Measurements from ENCODE around the gene IRX6. TPM values are rescaled to one million over a fixed set of nuclear protein-coding genes. Genes with fewer than 3 reads are reported as not detected.

Gene IRX6
- total RNA-seq, 1 donor from 2014 or later: 0.49 TPM

DNA sequence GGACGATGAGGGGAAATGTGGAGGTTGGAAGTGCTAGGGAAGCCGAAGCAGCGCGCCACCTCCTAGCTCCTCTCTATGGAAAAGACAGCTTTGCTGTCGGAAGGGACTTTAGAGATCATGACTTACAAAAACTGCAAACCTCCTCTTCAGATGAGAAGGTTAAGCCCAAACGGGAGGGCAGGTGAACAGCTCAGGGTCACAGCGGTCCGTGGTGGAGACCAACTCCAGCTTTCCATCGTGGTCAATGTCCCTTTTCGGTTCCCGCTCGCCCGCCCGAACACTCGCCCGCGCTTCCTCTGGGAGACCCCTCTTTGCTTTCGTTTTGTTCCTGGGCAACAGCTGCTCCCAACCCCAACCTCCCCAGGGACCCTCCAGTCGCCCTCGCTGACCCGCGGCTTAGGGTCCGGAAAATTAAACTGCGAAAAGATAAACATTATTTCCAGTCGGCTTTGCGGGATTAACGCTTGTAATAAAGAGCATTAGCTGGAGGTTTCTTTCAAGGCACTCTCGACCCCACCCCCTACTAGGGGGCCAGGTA is 7.7 kb downstream of the IRX6 start:
- no peaks in the 10 kb centered on the region for H3K36me3 ChIP-seq
- no peak for DNase-seq (ENCODE audit: extremely low spot score in 2 of 2)
- TF ChIP-seq, protein P1, sequence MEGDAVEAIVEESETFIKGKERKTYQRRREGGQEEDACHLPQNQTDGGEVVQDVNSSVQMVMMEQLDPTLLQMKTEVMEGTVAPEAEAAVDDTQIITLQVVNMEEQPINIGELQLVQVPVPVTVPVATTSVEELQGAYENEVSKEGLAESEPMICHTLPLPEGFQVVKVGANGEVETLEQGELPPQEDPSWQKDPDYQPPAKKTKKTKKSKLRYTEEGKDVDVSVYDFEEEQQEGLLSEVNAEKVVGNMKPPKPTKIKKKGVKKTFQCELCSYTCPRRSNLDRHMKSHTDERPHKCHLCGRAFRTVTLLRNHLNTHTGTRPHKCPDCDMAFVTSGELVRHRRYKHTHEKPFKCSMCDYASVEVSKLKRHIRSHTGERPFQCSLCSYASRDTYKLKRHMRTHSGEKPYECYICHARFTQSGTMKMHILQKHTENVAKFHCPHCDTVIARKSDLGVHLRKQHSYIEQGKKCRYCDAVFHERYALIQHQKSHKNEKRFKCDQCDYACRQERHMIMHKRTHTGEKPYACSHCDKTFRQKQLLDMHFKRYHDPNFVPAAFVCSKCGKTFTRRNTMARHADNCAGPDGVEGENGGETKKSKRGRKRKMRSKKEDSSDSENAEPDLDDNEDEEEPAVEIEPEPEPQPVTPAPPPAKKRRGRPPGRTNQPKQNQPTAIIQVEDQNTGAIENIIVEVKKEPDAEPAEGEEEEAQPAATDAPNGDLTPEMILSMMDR (IDR thresholded peaks at IDR 0.05): no peak
- no peak for TF ChIP-seq POLR2AphosphoS5 (IDR thresholded peaks at IDR 0.05; ENCODE audit: insufficient read depth in 1 of 2, low read depth in 1 of 2)
- TF ChIP-seq POLR2A (IDR thresholded peaks at IDR 0.05): no peak
- H3K4me3 ChIP-seq: no peak overlapping the region
- no peaks in the 10 kb centered on the region for H3K4me1 ChIP-seq
- intact Hi-C loops (cut with DNase I): no loop called here
- H3K9me3 ChIP-seq: no peaks in the 10 kb centered on the region
- H3K27me3 ChIP-seq: no peaks in the 10 kb centered on the region
- no peak overlapping the region for H3K27ac ChIP-seq

DNA sequence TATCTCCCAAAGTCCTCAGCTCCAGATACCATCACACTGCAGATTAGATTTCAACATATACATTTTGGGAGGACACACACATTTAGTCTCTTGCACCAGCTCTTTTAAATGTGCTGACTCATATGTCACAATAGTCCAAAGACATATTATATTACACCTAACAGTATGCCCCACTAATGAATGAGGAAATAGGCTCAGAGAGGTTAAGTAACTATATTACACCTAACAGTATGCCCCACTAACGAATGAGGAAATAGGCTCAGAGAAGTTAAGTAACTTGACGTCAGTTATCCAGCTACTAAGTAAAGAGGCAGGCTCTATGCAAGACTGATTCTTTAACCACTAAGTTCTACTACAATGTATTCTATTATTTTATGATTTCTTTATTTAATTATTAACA is 9.7 kb downstream of the IRX6 start:
- H3K27ac ChIP-seq: no peak overlapping the region

DNA sequence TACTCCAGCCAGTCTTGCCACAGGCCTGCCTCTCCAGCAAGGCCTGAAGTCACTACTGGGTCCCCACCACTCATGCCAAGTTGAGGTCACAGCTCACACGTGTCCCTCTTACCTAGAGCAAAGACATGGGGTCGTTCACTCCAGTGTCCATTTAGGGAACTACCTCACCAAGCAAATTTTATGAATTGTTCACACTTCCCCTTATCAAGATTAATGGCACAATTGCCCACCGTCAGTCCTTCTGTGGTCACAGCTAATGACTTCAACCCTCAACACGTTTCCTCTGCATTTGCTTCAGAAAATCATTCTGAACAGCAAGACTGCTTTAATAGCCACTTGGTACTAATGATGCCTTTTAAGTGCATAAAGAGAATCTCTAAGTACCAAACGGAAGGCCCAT is 14.6 kb downstream of the IRX6 start:
- TF ChIP-seq POLR2A (IDR thresholded peaks at IDR 0.05) (no peak), POLR2AphosphoS5 (IDR thresholded peaks at IDR 0.05; ENCODE audit: insufficient read depth in 1 of 2, low read depth in 1 of 2) (no peak)
- TF ChIP-seq, protein P1 (IDR thresholded peaks at IDR 0.05): no peak
- Histone ChIP-seq H3K27me3 (no peaks in the 10 kb centered on the region), H3K27ac (no peak overlapping the region), H3K4me3 (no peak overlapping the region), H3K4me1 (no peaks in the 10 kb centered on the region), H3K36me3 (no peaks in the 10 kb centered on the region), H3K9me3 (no peaks in the 10 kb centered on the region)
- DNase-seq (ENCODE audit: extremely low spot score in 2 of 2): no peak
- intact Hi-C loops (cut with DNase I): no loop called here

More for the DNA sequence above, 9.7 kb downstream of the IRX6 start:
- Histone ChIP-seq H3K4me3 (no peak overlapping the region), H3K27me3 (no peaks in the 10 kb centered on the region), H3K4me1 (no peaks in the 10 kb centered on the region), H3K36me3 (no peaks in the 10 kb centered on the region), H3K9me3 (no peaks in the 10 kb centered on the region)
- DNase-seq (ENCODE audit: extremely low spot score in 2 of 2): no peak
- TF ChIP-seq POLR2A (IDR thresholded peaks at IDR 0.05) (no peak), POLR2AphosphoS5 (IDR thresholded peaks at IDR 0.05; ENCODE audit: insufficient read depth in 1 of 2, low read depth in 1 of 2) (no peak)
- TF ChIP-seq, protein P1 (IDR thresholded peaks at IDR 0.05): no peak
- intact Hi-C loops (cut with DNase I): no loop called here

DNA sequence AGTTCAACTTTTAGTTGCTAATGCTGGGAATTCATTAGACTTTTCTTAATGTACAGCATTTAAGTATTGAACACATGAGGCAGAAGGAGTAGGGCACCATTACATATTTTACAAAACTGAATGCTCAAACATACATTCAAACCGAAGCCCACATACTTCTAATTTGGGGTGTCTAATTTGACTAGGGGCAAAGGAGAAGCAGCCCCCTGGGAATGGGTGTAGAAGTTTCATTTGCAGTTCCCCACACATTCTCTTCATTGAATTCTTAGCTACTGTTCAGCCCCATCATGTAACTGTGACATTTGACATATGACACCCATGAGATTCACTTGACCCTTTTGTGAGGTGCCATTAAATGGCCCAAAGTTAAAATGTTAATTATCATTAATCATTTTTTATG is 16.4 kb downstream of the IRX6 start:
- DNase-seq (ENCODE audit: extremely low spot score in 2 of 2): no peak
- Histone ChIP-seq H3K4me3 (no peak overlapping the region), H3K36me3 (no peaks in the 10 kb centered on the region), H3K27ac (no peak overlapping the region), H3K4me1 (no peaks in the 10 kb centered on the region), H3K9me3 (no peaks in the 10 kb centered on the region), H3K27me3 (no peaks in the 10 kb centered on the region)
- TF ChIP-seq, protein P1 (IDR thresholded peaks at IDR 0.05): no peak
- no peak for TF ChIP-seq POLR2A (IDR thresholded peaks at IDR 0.05)
- no peak for TF ChIP-seq POLR2AphosphoS5 (IDR thresholded peaks at IDR 0.05; ENCODE audit: insufficient read depth in 1 of 2, low read depth in 1 of 2)
- intact Hi-C loops (cut with DNase I): no loop called here

DNA sequence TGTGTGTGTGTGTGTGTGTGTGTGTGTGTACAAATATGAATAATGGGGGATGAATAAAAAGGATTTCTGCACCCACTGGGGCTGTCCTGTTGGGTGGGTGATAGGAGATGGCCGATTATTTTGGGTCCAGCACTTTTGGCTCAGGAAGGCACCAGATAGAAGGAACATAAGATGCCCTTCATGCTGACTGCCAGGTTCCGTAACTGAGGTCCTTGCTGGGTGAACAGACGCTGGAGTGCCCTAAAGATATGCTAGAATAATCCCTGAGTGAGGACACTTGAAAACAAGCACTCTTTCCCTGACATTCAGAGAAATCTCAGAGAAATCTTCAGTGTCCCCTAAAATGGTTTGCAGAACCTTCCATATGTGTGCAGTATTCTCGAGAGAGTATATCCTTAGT is 17.7 kb downstream of the IRX6 start:
- Histone ChIP-seq H3K36me3 (no peaks in the 10 kb centered on the region), H3K4me1 (no peaks in the 10 kb centered on the region), H3K9me3 (no peaks in the 10 kb centered on the region), H3K27me3 (no peaks in the 10 kb centered on the region), H3K27ac (no peak overlapping the region), H3K4me3 (no peak overlapping the region)
- DNase-seq (ENCODE audit: extremely low spot score in 2 of 2): no peak
- intact Hi-C loops (cut with DNase I): no loop called here
- TF ChIP-seq, protein P1 (IDR thresholded peaks at IDR 0.05): no peak
- no peak for TF ChIP-seq POLR2A (IDR thresholded peaks at IDR 0.05)

Data from vagina (tissue), 2 donors.